Activated T-helper 17 cell treated with anti-CD3 and anti-CD28 coated beads, Interleukin-2, amount 50 U/mL, for 72 hours (primary cell): Measurements from ENCODE around the gene RDH16. TPM values are rescaled to one million over a fixed set of nuclear protein-coding genes. Genes with fewer than 3 reads are reported as not detected.

ENCODE experiments used
- ATAC-seq: fragments of 150-1000 bp; cut with Tn5 transposase; replicated peaks from 2 replicates; pipeline ENCODE4 v1.10.0; 2021; ENCODE audit warnings: mild to moderate bottlenecking, moderate library complexity
- H3K27ac Mint-ChIP-seq: one replicate; pipeline ENCODE4 v1.8.0; 2022; ENCODE audit warnings: mixed read lengths
- H3K27me3 Mint-ChIP-seq: one replicate; pipeline ENCODE4 v1.8.0; 2022; ENCODE audit warnings: mixed read lengths
- H3K36me3 Mint-ChIP-seq: one replicate; pipeline ENCODE4 v1.8.0; 2022; ENCODE audit warnings: low read depth, mild to moderate bottlenecking, mixed read lengths
- H3K4me1 Mint-ChIP-seq: one replicate; pipeline ENCODE4 v1.8.0; 2022; ENCODE audit warnings: mixed read lengths
- H3K4me3 Mint-ChIP-seq: one replicate; pipeline ENCODE4 v1.8.0; 2022; ENCODE audit warnings: mild to moderate bottlenecking, mixed read lengths
- H3K9me3 Mint-ChIP-seq: one replicate; pipeline ENCODE4 v1.8.0; 2022; ENCODE audit warnings: mixed read lengths
- total RNA-seq, 2 donors: library from RNA; stranded (reverse); gene quantifications; one replicate each; pipeline ENCODE4 v1.2.3, GENCODE V29; 2022

The RDH16 gene
- total RNA-seq: under 1 TPM; 0.11 to 0.69 TPM

- peaks cover 10% of the 10 kb centered on the region for H3K27me3 Mint-ChIP-seq
- no peak for ATAC-seq
- H3K4me1 Mint-ChIP-seq: no peaks in the 10 kb centered on the region
- no peak within 1 kb of the TSS for H3K27ac Mint-ChIP-seq
- no peak within 1 kb of the TSS for H3K4me3 Mint-ChIP-seq
- H3K36me3 Mint-ChIP-seq: no peaks in the 10 kb centered on the region
- H3K9me3 Mint-ChIP-seq: peaks cover 4% of the 10 kb centered on the region
Observed at GRCh38 chr12:56957229-56958052, at the start of gene RDH16. RDH16 (minus strand) TSS chr12:56957608; CDS start chr12:56957462, 146 bp downstream.

- H3K9me3 Mint-ChIP-seq: no peaks in the 10 kb centered on the region
- peak overlapping the region; percentile 91 for H3K4me3 Mint-ChIP-seq
- H3K27me3 Mint-ChIP-seq: no peaks in the 10 kb centered on the region
- peaks cover 30% of the 10 kb centered on the region for H3K4me1 Mint-ChIP-seq
- peak overlapping the region; percentile 93 for H3K27ac Mint-ChIP-seq
- peaks cover 26% of the 10 kb centered on the region for H3K36me3 Mint-ChIP-seq
- no peak for ATAC-seq
Observed at GRCh38 chr12:57006809-57007475, 49.5 kb upstream of the RDH16 start.

GRCh38 chr12:57005980-57006808 lies 48.8 kb upstream of the RDH16 start, which contains the start of gene ZBTB39:
ZBTB39 (minus strand) TSS chr12:57006546; CDS start chr12:57004917, 1,629 bp downstream.
- peak within 1 kb of the TSS; percentile 93 for H3K27ac Mint-ChIP-seq
- peaks cover 27% of the 10 kb centered on the region for H3K4me1 Mint-ChIP-seq
- peak; percentile 78 for ATAC-seq
- H3K4me3 Mint-ChIP-seq: peak within 1 kb of the TSS; percentile 91
- H3K36me3 Mint-ChIP-seq: peaks cover 33% of the 10 kb centered on the region
- no peaks in the 10 kb centered on the region for H3K27me3 Mint-ChIP-seq
- no peaks in the 10 kb centered on the region for H3K9me3 Mint-ChIP-seq

- Mint-ChIP-seq H3K27me3 (no peaks in the 10 kb centered on the region), H3K4me1 (peaks cover 35% of the 10 kb centered on the region), H3K4me3 (peak overlapping the region; percentile 78), H3K27ac (no peak overlapping the region), H3K36me3 (peaks cover 49% of the 10 kb centered on the region), H3K9me3 (no peaks in the 10 kb centered on the region)
- ATAC-seq: no peak
Observed at GRCh38 chr12:57004651-57005050, 47.2 kb upstream of the RDH16 start.

GRCh38 chr12:57003395-57003794 lies 46.0 kb upstream of the RDH16 start:
- no peak for ATAC-seq
- peaks cover 60% of the 10 kb centered on the region for H3K36me3 Mint-ChIP-seq
- no peaks in the 10 kb centered on the region for H3K9me3 Mint-ChIP-seq
- H3K4me1 Mint-ChIP-seq: peaks cover 46% of the 10 kb centered on the region
- H3K4me3 Mint-ChIP-seq: no peak overlapping the region
- H3K27ac Mint-ChIP-seq: no peak overlapping the region
- H3K27me3 Mint-ChIP-seq: no peaks in the 10 kb centered on the region

GRCh38 chr12:57001448-57001906 lies 44.1 kb upstream of the RDH16 start:
- no peak overlapping the region for H3K27ac Mint-ChIP-seq
- peaks cover 44% of the 10 kb centered on the region for H3K4me1 Mint-ChIP-seq
- peaks cover 64% of the 10 kb centered on the region for H3K36me3 Mint-ChIP-seq
- no peaks in the 10 kb centered on the region for H3K27me3 Mint-ChIP-seq
- no peaks in the 10 kb centered on the region for H3K9me3 Mint-ChIP-seq
- no peak overlapping the region for H3K4me3 Mint-ChIP-seq
- ATAC-seq: no peak

GRCh38 chr12:57000393-57000792 lies 43.0 kb upstream of the RDH16 start:
- H3K36me3 Mint-ChIP-seq: peaks cover 64% of the 10 kb centered on the region
- peak overlapping the region; percentile 61 for H3K4me3 Mint-ChIP-seq
- no peaks in the 10 kb centered on the region for H3K27me3 Mint-ChIP-seq
- H3K9me3 Mint-ChIP-seq: no peaks in the 10 kb centered on the region
- H3K27ac Mint-ChIP-seq: peak overlapping the region; percentile 85
- peak; percentile 68 for ATAC-seq
- H3K4me1 Mint-ChIP-seq: peaks cover 42% of the 10 kb centered on the region

- Mint-ChIP-seq H3K36me3 (peaks cover 63% of the 10 kb centered on the region), H3K27me3 (no peaks in the 10 kb centered on the region), H3K4me1 (peaks cover 37% of the 10 kb centered on the region)
Observed at GRCh38 chr12:56999456-56999855, 42.0 kb upstream of the RDH16 start.

GRCh38 chr12:56998981-56999380 lies 41.6 kb upstream of the RDH16 start:
- Mint-ChIP-seq H3K27ac (peak overlapping the region; percentile 85), H3K4me1 (peaks cover 37% of the 10 kb centered on the region), H3K36me3 (peaks cover 58% of the 10 kb centered on the region), H3K27me3 (no peaks in the 10 kb centered on the region), H3K4me3 (peak overlapping the region; percentile 61), H3K9me3 (no peaks in the 10 kb centered on the region)
- peak; percentile 92 for ATAC-seq

More at GRCh38 chr12:56999456-56999855, 42.0 kb upstream of the RDH16 start:
- ATAC-seq: no peak
- H3K9me3 Mint-ChIP-seq: no peaks in the 10 kb centered on the region
- peak overlapping the region; percentile 85 for H3K27ac Mint-ChIP-seq
- H3K4me3 Mint-ChIP-seq: peak overlapping the region; percentile 61

- ATAC-seq: no peak
- H3K27me3 Mint-ChIP-seq: no peaks in the 10 kb centered on the region
- no peaks in the 10 kb centered on the region for H3K9me3 Mint-ChIP-seq
- H3K4me1 Mint-ChIP-seq: peaks cover 37% of the 10 kb centered on the region
- H3K4me3 Mint-ChIP-seq: peak overlapping the region; percentile 61
- H3K27ac Mint-ChIP-seq: peak overlapping the region; percentile 85
- peaks cover 52% of the 10 kb centered on the region for H3K36me3 Mint-ChIP-seq
Observed at GRCh38 chr12:56998316-56998715, 40.9 kb upstream of the RDH16 start.

GRCh38 chr12:56996793-56997545 lies 39.6 kb upstream of the RDH16 start:
- peak overlapping the region; percentile 85 for H3K27ac Mint-ChIP-seq
- no peak for ATAC-seq
- no peak overlapping the region for H3K4me3 Mint-ChIP-seq
- H3K9me3 Mint-ChIP-seq: no peaks in the 10 kb centered on the region
- H3K36me3 Mint-ChIP-seq: peaks cover 38% of the 10 kb centered on the region
- H3K4me1 Mint-ChIP-seq: peaks cover 37% of the 10 kb centered on the region
- H3K27me3 Mint-ChIP-seq: no peaks in the 10 kb centered on the region

GRCh38 chr12:56995930-56996496 lies 38.6 kb upstream of the RDH16 start:
- Mint-ChIP-seq H3K4me3 (no peak overlapping the region), H3K27me3 (no peaks in the 10 kb centered on the region), H3K27ac (peak overlapping the region; percentile 65), H3K36me3 (peaks cover 29% of the 10 kb centered on the region), H3K4me1 (peaks cover 40% of the 10 kb centered on the region), H3K9me3 (no peaks in the 10 kb centered on the region)
- no peak for ATAC-seq

- Mint-ChIP-seq H3K36me3 (peaks cover 22% of the 10 kb centered on the region), H3K4me3 (no peak overlapping the region), H3K27ac (peak overlapping the region; percentile 65)
Observed at GRCh38 chr12:56995201-56995929, 38.0 kb upstream of the RDH16 start.

More at GRCh38 chr12:56995201-56995929, 38.0 kb upstream of the RDH16 start:
- ATAC-seq: no peak
- H3K4me1 Mint-ChIP-seq: peaks cover 40% of the 10 kb centered on the region
- no peaks in the 10 kb centered on the region for H3K27me3 Mint-ChIP-seq
- no peaks in the 10 kb centered on the region for H3K9me3 Mint-ChIP-seq
